HG02763 (cell line): ENCODE results near the gene DNAI4.
A peak's percentile ranks its signal among the peaks of the same experiment; 100 is the strongest.
"Not testable (repeated sequence)": the region's sequence is repeated elsewhere in the genome, so short reads cannot be mapped to it uniquely, and the experiment has no call there.

ENCODE experiments used
- ATAC-seq: cut with Tn5 transposase; IDR thresholded peaks from one replicate; pipeline ENCODE4 v1.9.1; 2021; ENCODE audit warnings: mild to moderate bottlenecking, moderate library complexity; ENCODE audit not compliant: unreplicated experiment

DNAI4 gene

DNA sequence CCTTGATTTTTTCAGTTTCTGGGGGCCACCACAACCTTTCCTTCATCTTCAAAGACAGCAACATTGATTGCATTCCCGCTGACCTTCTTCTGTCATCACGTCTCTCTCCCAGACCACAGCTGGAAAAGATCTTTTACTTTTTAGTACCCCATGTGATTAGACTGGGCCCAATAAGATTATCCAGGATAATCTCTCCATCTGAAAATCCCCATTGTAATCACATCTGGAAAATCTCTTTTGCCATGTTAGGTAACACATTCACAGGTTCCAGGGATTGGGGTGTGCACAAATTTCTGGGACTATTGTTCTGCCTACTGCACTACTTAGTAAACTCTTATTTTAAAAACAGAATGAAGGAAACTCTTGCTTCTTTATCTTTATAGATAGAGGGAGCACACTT lies 76.5 kb downstream of the DNAI4 start:
- ATAC-seq = no peak

DNA sequence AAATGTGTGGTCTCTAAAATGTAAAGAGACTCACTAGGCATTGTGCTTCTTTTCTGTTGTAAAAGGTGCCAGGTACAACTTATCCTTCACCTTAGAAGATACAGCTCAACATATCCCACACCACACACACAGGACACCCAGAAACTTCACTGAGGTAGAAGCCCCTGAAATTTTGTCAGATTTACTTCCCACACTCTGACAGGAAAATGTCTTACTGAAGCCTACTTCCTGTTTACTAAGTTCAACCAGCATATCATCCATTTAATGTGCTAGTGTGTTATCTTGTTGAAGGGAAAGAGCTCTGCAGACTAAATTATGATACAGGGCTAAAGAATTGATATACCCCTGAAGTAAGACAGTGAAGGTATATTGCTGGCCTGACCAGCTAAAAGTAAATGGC lies 83.7 kb downstream of the DNAI4 start:
- ATAC-seq = no peak

DNA sequence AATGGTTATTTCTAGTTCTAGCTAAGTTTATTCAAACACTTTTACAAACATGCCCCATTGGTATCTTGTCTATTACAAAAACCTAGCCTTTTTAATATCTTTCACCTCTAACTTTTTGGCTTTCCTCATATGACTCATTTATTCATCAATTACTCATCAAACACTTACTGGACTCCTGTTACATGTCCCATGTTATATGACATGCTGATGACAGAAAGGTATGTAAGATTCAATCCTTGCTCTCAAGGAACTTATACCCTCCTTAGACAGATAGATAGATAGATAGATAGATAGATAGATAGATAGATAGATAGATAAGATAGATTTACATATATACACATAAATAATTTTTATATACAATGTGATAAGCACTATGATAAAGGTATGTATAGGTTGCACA lies 89.7 kb downstream of the DNAI4 start:
- ATAC-seq = no peak

DNA sequence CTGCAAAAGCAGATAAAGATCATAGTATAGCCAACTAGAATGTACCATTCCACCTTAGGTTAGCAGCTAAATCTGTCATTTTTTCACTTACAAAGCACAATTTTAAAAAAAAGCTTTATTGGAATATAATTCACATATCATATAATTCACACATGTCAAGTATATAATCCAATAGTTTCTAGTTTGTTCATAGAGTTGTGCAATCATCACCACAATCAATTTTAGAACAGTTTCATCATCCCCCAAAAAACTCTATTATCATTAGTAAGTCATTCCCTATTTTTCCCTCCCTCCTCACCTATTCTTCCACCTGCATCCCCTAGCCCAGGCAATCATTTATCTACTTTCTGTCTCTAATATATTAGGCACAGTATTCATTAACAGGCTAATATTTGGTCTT lies 91.5 kb downstream of the DNAI4 start:
- ATAC-seq = no peak

DNA sequence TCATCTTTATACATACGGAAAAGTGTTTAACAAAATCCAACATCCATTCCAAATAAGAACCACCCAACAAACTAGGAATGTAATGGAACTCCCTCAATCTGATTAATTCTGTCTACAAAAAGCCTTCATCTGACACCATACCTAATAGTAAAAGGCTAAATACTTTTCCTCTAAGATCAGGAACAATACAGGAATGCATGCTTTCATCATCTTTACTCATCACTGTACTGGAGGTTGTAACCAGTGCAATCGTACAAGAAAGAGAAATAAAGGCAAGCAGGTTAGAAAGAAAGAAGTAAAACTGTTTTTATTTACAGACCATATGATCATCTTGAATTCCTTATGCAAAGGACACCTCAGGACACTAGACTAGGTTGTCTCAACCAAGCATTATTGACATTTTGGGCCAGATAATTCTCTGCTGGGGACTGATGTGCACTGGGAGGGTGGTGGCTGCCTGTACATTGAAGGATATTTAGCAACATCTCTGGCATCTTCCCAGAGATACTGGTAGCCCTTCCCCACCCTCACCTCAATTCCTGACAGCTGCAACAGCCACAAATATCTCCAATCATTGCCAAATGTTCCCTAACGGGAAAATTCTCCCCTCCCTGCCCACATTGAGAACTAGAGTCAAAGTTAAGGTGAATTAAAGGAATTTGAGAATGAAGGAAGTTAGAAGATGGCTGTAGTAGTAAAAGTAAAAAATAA lies 93.0 kb downstream of the DNAI4 start:
- no peak for ATAC-seq

DNA sequence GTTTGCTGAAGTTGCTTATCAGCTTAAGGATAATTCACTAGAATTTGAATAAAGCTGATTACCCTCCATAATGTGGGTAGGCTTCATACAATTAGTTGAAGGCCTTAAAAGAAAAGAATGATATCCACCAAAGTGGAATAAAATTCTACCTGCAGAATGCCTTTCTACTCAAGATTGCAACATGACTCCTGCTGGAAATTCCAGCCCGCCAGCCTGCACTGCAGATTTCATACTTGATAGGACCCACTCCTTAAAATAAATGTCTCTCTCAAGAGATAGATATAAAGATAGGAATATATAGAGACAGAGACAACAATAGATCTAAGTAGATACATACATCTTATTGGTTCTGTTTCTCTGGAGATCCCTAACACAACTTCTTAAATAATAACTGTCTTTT lies 99.9 kb downstream of the DNAI4 start:
- no peak for ATAC-seq

DNA sequence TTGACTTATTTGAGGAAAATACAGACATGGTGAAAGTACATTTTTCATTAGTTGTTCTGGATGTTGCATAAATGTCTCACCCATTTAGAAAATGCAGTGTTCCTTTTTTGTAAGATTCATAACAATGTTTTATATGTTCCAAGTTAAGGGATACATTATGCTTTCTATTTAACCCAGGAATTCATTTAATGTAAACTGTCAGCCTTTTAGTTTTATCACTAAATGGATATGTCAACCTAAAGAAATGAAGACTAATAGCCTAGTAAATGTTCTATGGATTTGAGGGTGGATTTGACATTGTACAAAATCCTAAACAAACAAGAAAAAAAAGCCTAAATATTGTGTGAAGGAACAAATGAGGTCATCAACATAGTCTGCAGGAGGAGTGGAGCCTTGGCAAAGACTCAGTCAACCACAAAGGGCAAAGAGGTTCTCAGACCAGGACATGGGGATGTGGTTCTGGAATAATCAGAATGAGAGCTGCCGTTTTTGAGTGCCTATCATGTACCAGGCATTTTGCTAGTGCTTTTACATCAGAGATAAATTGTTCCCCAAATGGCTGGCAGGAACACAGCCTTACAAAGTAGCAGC lies 114.8 kb downstream of the DNAI4 start:
- no peak for ATAC-seq

DNA sequence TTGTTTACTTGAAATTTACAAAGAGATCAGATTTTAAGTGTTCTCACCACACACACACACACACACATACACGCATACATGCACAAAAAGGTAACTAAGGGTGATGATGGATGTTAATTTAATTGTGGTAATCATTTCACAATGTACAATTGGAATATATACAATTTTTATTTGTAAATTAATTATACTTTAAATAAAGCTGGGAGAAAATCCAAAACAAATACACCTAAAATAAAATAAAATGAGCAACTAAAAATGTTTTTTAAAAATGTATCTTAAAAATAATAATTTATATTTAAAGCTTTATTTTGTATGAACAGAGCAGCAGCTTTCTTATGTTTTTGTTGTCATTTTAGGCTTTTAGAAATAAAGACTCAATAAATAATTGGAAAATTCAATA lies 115.4 kb downstream of the DNAI4 start:
- ATAC-seq = no peak

DNA sequence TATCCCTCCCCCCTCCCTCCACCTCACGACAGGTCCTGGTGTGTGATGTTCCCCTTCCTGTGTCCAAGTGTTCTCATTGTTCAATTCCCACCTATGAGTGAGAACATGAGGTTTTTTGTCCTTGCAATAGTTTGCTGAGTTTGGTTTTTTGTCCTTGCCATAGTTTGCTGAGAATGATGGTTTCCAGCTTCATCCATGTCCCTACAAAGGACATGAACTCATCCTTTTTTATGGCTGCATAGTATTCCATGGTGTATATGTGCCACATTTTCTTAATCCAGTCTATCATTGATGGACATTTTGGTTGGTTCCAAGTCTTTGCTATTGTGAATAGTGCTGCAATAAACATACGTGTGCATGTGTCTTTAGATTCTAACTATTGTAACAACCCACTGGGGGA lies 128.8 kb downstream of the DNAI4 start:
- not testable (repeated sequence) for ATAC-seq

DNA sequence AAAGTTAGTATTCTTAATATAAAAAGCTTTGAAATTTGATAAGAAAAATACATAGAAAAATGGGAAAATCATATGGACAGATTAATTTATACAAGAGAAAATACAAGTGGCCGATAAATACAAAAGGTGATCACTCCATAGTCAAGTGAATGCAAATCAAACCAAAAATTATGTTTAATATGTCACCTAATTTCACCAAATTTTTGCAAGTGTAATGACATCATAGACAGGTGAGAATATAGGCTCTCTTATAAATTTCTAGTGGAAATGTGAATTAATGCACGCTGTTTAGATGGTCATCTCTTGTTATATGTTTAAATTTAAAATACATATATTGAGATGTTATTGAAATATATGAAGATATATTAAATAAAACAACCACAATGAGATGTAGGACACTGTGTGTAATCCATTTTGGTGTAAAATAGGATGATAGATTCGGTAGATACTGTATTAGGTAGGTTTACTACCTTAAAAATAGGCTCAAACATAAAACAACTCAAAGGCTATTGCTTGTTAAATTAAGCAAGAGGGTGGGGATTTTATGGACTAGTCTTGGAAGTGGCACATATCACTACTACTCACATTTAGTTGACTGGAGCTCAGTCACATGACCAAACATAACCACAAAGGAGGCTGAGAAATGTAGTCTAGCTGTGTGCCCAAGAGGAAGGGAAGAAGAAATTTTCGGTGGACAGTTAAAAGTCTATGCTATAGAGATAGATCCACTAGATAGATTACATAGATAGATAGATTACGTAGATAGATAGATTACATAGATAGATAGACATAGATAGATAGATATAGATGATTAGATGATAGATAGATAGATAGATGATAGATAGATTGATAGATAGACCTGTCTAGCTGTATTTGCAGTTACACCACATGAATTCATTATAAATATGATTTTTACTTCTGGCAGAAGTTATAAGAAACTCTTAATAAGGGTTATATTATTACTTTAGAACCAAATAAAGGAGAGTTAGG lies 132.7 kb downstream of the DNAI4 start:
- no peak for ATAC-seq

DNA sequence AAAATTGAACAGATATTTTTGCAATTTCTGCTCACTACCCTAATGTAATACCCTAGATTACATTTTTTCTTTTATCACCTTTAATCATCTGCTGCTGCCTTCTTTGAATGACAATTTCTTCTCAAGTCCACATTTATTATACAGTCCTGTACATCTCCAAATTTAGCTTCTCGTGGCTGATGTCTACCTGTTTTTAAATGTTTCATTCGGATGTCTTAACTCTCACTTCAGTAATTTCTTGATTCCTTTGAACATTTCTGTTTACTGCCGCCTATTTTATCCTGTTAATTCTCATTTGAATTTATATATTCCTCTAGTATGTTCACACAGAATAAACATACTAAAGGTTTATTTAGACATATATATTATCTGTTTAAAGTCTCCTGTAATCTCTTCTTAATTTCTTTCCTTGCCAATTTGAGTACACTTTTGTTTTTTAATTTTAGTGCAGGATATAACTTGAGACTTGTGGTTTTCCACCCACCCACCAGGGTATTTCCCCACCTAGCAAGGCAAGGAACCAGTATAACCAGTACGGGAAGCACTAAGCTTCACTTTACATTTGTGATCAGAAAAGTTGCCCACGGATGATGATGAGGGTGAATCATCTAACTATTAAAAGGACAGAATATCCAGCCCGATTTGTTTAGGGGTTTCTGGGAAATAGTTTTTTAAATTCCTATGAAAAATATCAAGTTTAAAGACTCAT lies 136.3 kb downstream of the DNAI4 start:
- ATAC-seq = peak; percentile 78

DNA sequence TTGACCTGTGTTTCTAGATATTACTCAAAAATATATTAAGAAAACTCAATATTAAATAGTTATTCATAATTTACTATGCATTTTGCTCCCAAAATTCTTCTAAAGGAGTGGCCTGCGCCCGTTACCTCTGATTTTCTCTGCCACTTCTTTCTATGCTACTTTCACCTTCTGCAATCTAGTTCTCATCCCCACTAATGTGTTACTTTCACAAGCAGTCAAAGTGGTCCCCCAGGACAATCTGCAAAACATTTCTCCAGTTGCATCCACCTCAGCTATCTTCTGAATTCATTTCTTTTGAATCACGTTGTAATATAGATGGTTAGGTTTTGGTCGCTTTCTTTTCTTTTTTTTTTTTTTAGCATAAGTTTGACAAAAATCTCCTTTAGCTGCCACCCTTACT lies 137.0 kb downstream of the DNAI4 start:
- no peak for ATAC-seq

DNA sequence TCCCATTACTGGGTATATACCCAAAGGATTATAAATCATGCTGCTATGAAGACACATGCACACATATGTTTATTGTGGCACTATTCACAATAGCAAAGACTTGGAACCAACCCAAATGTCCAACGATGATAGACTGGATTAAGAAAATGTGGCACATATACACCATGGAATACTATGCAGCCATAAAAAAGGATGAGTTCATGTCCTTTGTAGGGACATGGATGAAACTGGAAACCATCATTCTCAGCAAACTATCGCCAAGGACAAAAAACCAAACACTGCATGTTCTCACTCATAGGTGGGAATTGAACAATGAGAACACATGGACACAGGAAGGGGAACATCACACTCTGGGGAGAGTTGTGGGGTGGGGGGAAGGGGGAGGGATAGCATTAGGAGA lies 138.9 kb downstream of the DNAI4 start:
- ATAC-seq = not testable (repeated sequence)

DNA sequence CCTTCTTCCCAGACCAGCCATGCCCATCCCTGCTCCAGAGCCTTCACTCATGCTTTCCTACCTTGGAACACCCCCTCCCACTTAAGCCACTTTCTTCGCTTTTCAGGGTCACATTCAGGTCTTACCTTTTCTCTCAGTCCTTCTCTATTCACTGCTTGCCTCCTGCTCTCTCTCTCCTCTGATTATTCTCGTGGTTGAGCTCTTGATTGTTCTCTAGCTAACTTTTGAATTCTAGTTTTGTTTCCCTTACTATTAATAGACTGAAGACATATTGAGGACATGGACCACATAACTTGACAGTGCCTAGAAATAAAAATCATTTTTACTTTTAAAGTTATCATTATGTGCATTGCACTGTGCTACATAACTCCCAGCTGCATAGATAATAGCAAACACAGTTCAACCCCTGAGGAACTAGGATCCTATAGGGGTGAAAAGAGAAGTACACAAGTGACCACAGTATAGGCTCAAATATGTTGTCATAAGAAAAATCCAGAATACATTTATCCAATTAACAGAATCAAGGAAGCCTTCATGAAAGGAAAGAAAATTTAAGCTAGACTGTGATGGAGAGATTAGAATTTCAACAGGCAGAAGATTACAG lies 145.1 kb downstream of the DNAI4 start:
- no peak for ATAC-seq

DNA sequence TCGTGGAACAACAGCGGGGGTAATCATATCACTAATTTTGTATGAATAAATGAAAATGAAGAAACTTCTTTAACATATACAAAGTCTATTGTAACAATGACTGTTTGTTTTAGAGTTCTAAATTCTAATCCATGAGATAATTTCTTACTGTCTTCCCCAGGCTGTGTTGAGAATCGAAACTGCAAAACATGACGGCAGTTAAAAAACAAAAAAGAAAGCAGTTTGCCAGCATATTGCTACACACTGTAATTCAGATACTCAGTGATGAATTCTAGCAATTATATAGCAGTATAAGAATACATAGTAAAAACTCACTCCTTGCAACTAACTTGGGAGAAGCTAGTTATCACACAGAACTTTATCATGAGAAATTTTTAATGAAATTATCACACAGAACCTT lies 145.7 kb downstream of the DNAI4 start:
- no peak for ATAC-seq

DNA sequence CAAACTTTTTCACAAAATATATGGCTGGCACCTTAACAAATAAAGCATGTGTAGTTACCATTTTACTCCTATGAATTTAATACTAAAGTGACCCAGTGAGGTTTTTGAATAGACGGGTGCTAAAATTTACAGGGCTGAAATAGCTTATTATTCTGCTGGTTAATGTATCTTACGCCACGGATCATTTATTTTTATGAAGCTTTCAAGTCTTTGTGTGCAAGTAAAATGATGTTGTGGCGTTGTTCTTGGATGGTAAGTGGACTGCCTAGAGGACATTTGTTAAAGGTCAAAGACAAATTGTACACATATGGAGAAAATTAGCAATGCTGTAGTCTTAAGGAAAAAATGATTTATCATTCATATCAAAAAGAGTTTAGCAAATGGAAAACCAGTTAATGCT lies 146.4 kb downstream of the DNAI4 start:
- no peak for ATAC-seq

DNA sequence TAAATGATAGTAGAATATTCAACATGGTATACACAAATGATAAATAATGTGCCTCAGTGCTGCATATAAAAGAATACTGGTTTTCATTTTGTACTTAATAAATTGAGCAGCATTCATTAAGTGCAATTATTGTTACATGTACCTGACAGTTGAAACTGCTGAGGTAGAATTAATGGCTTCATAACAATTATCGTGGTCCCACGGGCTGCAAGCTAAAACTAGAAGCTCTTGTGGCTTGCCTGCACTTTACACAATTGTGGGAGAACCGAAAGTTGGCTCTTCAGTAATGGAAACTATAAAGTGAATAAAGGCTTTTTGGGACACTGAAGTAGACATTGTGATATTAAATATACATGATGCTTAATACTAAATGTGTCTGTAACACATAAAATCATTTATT lies 146.8 kb downstream of the DNAI4 start:
- no peak for ATAC-seq

DNA sequence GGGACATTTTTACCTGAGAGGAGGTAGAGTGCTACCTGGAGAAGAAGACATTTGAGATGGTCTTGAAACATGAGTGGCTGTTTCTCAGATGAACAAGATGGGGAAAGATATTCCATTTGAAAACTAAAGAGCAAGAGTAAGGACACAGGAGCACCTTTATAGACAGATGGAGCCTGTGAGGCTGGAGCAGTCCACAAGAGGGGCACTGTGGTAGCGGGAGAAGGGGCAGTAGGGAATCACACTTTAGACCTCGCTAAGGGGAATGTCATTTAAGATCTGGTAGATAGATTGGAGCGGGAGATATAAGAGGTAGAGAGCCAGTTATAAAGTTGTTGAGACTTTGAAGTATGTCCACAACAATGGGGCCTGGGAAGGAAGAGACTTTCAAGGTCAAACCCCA lies 149.0 kb downstream of the DNAI4 start:
- ATAC-seq = no peak

DNA sequence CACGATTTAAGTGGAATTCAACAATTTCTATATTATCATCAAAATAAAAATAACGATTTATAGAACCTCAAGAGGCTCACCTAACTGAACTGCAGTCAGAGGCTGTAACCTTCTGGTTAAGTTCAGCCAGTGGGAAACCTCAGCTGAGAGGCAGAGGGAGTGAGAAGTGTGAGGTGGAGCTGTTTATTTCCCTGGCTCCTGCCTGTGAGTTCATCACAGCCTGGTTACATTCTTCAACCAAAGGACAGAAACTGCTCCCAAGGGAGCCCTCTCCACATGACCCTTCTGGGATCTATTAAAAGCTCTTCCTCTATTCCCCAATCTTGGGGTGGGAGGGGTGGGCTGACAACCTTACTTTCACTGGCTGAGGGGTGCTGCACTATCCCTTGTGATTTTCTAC lies 150.2 kb downstream of the DNAI4 start:
- no peak for ATAC-seq

DNA sequence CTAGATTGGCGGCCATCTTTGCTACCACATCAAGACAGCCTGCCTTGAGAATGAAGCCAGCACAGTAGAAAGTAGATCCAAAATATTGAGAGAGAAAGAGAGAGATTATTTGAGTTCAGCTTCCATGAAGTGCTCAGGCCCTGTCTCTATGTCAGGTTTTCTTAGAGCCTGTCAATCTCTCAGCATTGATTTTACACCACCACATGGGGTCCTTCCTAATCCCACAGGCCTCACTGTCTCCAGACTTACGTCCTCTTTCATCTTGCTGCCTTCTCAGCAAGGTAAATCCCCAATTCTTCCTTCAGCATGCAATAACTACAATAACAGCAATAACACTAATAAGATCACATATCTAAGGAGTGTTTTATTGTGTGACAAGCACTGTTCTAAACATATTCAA lies 151.4 kb downstream of the DNAI4 start:
- no peak for ATAC-seq

DNA sequence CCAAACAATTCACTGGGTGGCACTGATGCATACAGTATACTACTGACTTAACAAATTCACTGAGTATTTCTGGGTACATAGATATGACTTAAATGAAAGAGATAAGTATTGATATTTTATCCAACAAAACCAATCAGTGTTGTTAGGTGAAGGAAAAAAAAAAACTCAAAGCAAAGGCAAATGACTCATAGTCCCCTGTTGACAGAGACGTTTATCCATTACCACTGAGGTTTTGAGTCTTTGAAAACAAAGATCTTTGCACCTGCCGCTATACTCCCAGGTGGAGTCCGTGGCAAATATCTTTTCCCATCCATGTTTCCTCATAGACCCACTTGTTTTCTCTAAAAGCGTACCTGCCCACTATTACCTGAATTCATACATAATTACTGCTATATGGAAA lies 154.0 kb downstream of the DNAI4 start:
- no peak for ATAC-seq
